Activated T-cell treated with anti-CD3 and anti-CD28 coated beads for 48 hours (primary cell): ENCODE measurements around the gene ASB4.
"Not testable (repeated sequence)": the region's sequence is repeated elsewhere in the genome, so short reads cannot be mapped to it uniquely, and the experiment has no call there.

ENCODE experiments used
- DNase-seq: peaks from one replicate; pipeline ENCODE4 v3.0.0-alpha.2; 2020; ENCODE audit warnings: low read depth

ASB4 gene

DNA sequence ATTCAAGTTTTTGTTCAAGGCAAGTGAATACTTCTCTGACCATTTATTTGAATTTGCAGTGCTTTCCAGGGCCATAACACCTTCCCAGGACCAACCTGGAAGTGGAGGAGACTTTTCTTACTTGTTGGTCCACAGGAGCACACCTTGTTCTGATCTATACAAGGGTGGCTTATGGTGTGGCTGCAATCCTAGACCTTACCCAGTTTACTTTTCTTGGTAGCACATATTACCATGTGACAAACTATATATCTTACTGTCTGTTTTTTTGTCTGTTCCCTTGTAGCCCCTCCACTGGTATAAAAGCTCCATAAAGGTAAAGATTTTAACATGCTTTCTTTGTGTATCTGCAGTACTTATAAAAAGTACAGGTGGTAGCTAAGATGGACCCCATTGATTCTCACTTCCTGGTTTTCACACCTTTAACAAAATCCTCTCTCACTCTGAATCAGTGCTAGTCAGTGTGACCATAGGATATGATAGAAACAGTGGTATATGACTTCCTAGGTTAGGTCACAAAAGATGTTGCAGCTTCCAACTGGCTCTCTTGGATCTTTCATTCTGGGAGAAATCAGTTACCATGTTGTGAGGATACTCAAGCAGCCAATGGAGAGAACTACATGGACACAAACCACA, 5.6 kb upstream of the ASB4 start:
- no peak for DNase-seq

DNA sequence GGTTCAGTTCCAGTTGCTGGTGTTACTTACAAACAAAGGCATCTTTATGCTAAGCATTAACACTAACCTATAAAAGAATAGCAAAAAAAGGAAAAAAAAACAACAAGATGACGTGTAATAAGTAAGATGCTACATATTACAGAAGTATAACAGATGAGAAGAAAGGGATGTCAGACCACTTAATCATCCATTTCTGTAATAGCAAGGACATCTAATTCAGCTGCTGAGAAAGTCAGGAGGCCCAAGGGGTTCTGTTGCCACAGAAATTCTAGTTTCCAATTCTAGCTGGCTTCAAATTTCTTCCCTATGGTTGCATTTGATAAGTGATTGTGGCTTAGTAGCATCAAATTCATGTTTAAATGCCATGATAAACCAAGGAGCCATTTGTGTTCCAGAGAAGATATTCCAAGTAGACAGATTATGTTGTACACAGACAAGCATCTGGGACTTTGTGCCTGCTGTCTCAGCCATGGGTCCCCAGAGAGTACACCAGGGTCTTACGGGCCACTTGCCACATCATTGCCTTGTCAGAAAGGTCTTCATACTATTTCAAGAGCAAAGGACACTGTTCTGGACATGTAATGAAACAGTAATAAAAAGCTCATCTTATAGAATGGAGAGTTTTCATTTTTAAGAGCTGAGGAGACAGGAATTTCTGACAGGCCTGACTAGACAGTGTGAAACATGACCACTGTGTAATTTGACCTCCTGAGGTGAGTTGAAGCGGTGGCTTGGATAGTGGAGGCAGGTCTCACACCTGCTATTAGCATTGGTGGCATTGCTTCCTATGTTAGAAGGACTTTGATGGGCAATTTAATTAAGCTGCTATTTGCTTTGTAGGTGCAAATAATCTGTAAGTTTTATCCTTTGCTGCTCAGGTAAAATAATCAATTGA, 4.2 kb upstream of the ASB4 start:
- no peak for DNase-seq

DNA sequence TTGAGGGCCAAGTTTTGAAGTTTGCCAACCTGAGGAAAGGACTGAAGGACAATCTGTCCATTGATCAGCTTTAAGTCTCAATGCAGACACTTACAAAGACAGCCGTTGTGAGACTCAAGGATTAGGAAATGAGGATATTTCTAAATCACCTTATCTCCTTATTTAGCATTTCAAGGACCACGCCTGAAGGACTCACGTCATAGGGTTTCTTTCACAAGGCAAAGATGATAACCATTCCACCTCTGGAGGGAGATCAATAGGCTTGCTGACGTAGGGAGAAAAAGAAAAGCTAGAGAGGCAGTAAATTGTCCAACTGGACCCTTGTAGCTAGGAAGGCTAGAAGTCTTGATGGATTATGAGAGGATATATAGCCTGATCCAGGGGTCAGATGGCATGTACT, 3.3 kb upstream of the ASB4 start:
- DNase-seq: no peak

DNA sequence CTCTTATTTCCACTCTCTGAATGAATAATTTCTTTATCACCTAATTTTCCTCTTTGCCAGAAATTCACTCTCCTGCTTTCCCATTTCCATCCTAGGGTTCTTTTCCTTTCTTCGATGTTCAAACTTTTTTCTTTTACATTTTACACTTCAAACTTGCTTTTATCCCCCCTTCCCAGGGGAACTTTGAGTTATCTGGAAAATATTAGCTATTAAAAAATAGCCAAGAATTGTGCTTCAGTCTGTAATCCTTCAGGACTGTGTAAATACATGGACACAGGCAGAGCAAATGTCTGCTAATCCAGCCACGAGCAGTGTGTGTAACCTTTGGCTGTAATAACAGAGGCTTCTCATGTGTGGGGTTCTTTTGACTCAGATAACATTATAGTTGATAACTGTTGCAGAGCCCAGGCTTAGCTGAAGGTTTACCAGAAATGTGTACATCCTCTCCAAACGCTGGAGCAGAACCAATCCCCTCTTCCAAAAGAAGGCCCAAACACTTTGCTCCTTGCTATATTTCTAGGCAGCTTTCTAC, 4.6 kb downstream of the ASB4 start:
- DNase-seq: no peak

DNA sequence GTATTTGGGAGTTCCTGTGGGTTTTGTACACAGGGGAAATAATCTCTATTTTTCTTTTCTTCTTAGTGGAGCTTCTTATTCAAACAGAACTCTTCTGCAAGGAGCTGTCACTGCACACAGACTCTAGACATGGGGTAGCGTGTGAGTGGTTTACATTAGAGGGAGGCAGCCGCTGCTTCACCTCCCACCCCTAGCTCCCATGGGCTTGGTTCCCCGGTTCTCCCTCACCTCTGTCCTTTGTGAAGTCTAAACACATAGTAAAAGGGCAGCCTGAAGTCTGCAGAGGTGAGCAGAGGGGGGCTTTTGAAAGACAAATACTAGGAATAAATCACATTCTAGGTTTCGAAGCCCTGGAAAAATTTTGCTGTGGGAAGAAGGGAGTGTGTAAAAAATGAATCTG, 5.5 kb downstream of the ASB4 start:
- no peak for DNase-seq

DNA sequence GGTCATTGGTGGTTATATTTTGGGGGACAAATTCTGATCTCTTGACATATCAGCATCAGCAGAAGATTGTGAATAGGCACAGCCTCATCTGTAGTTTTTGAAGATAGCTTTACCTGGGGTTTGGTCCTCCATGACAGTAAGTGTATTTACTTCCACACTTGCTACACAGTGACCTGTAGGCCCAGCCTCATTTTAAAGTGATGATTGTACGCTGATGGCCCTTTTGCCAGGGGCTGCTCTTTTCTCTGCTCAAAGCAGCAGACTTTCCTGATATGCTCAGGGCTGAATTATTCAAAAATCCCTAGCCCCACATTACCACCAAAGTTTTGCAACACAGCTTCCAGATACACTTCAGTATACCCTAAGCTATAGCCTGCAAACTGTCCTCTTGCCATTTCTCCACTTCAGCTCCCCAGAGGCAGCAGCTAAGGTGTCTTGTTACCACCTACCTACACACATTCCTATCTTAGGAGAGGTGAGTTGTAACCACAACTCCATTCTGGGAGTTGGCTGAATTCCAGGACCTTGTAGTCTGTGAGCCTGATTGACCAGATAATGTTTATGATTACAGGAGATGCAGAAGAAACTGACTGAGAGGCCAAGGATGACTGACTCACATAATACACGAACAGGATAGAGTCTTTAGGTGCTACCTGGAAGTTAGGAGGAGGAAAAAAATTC, 6.0 kb downstream of the ASB4 start:
- DNase-seq: no peak

DNA sequence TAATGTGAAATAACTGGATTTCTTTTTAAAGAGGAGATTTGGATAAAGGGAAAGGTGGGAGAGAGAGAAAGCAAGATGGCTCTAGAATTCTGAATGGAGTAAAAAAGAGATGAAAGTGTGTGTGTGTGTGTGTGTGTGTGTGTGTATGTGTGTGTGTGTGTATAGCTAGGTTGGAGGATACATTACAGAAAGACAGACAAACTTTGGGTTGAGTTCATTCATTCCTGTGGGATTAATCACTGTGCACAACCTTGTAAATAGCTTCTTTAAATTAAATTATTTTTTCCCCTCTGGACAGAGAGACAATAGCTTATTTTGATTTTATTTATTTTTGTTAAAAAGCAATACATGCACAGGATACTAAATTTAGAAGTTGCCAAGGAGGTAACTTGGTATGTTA, 7.5 kb downstream of the ASB4 start:
- DNase-seq: no peak

DNA sequence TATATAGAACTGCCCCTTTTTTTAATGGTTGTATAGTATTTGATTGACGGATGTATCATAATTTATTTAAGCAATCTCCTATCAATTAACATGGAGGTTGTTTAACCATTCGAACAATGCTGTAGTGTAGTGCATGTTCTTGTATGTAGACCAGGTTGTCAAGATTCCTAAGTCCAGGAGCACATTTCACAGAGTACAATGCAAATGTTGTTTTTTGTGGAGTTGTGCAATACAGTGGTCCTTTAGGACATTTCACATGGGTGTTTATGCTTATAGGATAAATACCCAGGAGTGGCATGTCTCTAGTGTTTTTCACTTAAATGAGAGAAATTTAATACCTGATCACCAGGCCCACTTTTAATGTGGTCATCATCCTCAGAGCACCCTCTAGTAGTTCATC, 8.1 kb downstream of the ASB4 start:
- DNase-seq: no peak

DNA sequence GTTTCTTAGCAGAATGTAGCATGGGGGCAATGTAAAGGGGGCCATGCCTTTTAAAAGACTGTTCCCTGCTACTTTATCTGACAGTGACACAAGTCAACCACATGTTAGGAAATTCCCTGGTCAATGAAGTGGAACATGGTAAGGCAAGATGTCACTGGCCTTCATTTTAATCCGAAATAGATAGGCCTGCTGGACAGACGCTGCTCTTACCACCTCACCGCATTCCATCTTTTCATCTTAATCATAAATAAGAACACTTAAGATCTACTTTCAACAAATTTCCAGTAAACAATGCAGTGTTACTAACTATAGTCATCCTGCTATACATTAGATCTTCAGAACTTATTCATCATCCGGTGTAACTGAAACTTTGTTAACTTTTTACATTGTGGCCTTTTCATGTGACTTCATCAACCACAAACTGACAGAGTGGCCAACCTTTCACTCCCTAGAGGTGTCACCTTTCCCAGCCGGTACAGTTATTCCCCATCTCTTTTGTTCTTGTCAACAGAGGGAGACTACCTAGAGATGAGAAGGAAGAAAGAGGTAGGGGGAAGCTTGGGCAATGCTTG, 15.6 kb downstream of the ASB4 start:
- peak; percentile 6 for DNase-seq

DNA sequence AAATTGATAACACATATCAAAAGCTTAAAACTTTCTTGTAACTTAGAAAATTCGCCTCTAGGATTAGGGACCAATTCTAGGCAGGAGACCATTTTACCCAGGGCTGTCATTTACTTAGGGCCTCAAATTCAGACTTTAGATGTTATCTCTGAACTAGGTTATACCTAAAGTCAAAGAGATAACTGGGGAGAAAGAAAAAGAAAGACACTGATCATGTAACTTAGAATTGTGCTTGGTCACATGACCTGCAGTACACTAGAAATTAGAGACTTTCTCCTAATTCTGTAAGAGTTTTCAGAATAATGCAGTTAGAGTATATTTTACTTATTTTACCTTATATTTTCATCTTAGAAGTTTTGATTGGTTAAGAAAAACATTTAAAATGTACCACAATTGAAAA, 16.7 kb downstream of the ASB4 start:
- no peak for DNase-seq

DNA sequence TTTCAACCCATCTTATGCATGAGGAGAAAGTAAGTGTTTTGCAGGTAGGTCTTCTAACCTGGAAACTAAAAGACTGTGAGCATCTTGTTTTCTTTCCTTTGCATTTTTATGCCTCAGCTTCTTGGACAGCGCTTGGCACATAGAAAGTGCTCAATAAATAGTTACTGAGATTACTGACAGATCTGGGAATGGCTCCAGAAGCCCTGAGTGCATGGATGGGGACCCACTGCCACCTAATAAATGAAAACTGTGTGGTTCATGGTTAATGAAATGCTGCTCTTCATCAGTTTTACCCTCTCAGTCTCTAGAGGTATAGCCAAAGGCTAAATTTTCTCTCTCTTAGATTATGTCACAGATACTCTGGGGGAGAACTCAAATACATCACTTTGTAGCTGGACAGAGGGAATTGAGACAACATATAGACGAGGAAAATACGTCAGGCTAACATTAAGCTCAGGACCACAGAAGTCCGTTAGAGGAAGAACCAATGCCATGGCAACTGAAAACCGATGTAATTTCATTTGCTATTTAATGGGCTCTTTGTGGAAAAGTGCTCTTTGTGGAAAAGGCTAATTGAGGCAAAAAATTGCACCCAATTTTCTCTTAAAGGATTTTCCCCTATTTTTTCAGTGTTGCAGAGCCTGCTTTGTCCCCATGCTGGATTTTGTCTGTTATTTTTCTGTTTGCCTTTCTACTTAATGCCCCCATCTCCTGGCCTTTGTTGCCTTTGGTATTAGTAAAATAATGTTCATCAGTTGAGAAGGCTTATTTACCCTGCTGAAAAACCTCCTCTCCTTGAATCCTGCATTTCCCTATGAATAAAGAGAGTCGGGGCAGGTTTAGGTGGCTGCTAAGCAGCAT, 17.8 kb downstream of the ASB4 start:
- no peak for DNase-seq

DNA sequence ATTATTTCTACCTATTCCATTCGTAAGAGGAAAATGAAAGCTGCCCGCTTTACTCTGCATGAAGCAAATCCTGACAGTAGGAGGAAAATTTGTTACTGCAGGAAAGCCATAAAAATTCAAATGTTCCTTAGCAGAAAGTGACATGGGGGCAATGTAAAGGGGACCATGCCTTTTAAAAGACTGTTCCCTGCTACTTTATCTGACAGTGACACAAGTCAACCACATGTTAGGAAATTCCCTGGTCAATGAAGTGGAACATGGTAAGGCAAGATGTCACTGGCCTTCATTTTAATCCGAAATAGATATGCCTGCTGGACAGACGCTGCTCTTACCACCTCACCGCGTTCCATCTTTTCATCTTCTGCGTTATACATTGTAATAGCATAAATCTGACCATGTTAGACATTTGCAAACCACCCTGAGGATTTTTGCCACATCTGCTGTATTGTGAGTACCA, 18.4 kb downstream of the ASB4 start:
- not testable (repeated sequence) for DNase-seq

DNA sequence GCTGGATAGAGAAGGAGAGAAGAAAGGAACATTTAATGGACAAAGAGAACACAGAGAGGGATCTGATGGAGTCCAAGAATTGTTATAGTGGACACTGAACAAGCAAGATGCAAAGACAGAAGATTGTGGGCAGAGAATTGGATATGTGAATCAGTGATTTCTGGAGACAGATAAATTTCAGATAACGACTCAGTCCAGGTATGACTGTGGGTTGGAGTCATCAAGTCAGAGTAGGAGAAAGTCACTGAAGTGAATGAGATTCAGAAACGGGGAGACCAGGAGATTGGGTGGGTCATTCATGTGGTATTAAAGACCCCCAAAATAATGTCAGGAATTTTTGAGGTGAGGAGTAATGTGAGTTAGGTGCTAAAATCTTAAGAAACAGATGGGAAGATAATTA, 23.0 kb downstream of the ASB4 start:
- DNase-seq: no peak

DNA sequence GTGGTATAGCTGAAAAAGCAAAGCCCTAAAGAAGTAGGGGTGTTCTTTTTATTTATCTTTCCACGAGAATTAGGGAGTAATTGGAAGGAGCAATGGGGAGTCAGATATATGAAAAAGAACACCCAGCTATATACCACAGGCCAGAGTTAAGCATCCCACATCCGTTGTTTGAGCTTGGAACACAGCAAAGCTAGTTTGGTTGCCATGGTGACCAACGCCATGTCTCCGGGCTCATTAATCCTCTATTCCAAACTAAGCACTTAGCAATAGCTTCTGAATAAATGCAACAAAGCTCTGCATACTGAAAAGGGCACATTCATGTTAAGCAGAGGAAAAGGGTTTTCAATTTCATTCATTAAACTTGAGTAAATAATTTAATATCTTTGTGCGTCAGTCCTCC, 23.5 kb downstream of the ASB4 start:
- no peak for DNase-seq

DNA sequence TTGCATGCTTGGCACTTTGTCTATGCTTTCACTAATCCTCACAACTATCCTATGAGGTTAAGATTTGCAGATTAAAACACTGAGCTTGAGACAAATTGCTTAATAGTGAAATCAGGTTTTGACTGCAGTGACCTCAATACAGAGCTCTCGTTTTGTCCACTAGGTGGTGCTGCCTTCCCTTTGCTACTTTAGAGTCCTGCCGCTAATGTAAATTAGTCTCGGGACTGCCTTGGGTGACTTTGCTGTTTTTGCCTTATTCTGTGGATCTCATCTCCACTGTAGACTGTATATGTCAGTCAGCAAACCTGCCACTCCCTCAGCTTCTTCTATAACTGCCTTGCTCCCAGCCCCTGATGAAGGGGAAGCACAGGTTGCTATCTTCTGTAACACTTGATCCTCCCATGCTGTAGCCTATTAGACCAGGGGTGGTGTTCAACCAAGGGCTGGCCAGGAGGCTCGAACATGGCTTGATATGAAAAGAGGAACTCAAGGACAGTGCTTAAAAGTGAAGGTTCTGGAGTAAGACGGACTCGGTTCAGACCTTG, 26.0 kb downstream of the ASB4 start:
- DNase-seq: peak; percentile 35

DNA sequence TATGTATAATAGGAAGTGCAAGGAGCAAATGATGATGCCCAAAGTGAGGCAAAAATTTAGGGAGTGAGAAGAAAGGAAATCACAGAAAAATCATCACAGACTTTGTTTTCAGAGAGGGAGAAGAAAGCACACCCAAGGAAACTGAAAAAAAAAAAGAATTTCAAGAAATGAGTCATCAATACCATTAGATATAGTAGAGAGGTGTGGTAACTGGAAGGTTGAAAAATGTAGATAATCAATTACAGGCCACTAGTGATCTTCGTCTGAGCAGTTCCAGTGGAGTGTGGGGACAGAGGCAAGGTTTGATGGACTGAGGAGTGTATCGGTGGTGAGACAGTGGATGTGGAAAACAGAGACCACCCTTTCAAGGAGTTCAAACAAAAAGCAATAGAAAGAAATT, 31.7 kb downstream of the ASB4 start:
- no peak for DNase-seq

DNA sequence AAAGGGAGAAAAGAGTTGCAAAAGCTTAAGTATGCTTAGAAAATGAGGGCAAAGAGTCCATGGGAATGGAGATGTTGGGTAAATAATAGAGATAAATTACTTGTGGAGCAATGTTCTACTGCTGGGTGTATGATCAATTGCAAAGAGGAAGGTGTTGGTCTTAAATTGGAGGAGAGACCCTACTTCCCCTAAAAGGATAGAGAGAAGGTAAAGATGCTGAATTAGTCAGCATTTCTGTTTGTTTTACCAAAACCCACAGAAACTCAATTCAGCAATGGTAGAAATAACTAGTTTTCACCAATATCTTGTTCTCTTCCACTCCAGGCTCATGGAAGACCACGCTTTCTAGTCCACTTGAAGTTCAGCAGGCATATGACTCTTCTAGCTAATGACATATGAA, 32.1 kb downstream of the ASB4 start:
- no peak for DNase-seq

DNA sequence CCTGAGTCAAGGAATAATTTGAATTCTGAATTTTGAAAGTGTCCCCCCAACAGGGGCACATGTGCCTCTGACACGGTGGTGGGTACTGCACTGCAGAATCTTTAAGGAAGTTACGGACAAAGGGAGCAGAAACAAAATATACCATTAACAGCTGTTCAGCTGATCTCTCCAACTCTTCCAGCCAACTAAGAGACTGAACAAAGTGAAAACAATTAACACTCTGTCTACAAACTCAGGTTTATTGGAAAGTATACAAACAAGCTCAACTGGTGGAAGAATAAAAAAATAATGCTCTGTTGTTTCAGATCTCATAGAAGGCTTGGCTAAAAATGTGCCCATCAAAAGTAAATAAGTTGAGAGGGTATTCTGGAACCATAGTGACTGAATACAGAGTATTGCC, 34.4 kb downstream of the ASB4 start:
- no peak for DNase-seq

DNA sequence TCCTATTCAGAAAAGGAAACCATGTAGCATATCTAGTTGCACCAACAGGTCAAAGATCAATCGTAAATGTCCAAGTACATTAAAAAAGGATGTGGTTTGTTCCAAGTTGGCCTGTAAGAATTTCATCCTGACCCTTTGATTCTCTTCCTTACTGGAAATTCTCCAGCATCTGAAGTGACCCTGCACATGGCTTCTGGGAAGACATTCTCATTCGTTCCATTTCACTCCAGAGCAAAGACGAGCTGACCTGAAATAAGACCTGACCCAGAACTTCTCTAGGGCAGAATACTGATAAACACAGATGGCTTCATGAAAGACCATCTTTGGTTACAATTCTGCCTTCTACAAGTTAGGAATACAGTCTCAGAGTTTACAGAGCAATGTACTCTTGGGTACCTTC, 39.8 kb downstream of the ASB4 start:
- no peak for DNase-seq

DNA sequence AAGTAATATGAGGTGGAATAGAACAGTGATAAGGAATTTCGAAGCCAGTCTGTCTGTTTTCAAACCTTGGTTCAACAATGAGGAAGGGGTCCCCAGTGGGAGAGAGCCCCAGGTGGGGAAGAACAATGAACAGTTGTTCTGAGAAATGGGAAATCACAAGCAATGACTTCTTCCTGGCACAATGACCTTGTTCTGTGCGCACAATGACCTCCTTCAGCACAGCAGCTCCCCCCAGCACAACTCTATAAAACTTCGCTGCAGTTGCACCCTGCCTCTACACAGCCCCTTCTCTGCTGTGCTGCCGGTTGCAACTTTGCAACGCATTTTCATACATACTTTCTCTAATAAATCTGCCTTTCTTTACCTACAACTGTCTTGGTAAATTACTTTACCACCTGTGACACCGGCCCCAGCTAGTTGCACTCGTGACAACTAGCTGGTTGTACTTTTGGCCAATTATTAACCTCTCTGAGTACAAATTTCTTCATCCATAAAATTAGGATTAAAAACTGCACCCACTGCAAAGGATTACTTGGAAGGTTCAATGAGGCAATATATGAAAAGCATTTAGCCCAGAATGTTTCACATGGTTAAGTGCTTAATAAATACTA, 40.5 kb downstream of the ASB4 start:
- DNase-seq: no peak
